ENCODE measurements around the gene PLXNA3.

- TF ChIP-seq REST (IDR thresholded peaks at IDR 0.05; ENCODE audit: low read depth, low read length): no peak
- TF ChIP-seq POLR2AphosphoS5 (IDR thresholded peaks at IDR 0.05; ENCODE audit: low read depth, low read length): no peak; the same call in 1 of the 2 replicates
- TF ChIP-seq MXI1 (IDR thresholded peaks at IDR 0.05; ENCODE audit: low read depth, low read length): no peak
- TF ChIP-seq, protein P1, sequence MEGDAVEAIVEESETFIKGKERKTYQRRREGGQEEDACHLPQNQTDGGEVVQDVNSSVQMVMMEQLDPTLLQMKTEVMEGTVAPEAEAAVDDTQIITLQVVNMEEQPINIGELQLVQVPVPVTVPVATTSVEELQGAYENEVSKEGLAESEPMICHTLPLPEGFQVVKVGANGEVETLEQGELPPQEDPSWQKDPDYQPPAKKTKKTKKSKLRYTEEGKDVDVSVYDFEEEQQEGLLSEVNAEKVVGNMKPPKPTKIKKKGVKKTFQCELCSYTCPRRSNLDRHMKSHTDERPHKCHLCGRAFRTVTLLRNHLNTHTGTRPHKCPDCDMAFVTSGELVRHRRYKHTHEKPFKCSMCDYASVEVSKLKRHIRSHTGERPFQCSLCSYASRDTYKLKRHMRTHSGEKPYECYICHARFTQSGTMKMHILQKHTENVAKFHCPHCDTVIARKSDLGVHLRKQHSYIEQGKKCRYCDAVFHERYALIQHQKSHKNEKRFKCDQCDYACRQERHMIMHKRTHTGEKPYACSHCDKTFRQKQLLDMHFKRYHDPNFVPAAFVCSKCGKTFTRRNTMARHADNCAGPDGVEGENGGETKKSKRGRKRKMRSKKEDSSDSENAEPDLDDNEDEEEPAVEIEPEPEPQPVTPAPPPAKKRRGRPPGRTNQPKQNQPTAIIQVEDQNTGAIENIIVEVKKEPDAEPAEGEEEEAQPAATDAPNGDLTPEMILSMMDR (IDR thresholded peaks at IDR 0.05): no peak
- TF ChIP-seq, protein P2, sequence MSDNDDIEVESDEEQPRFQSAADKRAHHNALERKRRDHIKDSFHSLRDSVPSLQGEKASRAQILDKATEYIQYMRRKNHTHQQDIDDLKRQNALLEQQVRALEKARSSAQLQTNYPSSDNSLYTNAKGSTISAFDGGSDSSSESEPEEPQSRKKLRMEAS (IDR thresholded peaks at IDR 0.05; ENCODE audit: low read depth): no peak
- TF ChIP-seq GATA2 (CRISPR knock-in tag; IDR thresholded peaks at IDR 0.05): no peak
- no peak for TF ChIP-seq CHD2 (IDR thresholded peaks at IDR 0.05; ENCODE audit: low read length, partially characterized antibody)
Observed at GRCh38 chrX:154477891-154478477, 19.9 kb downstream of the PLXNA3 start.

Data from SK-N-SH (cell line).